ENCODE results near the gene AGPAT4. TPM values are rescaled to one million over a fixed set of nuclear protein-coding genes. Genes with fewer than 3 reads are reported as not detected.

The AGPAT4 gene
- total RNA-seq, 1 donor from 2014 or later, result 4.7 TPM

DNA sequence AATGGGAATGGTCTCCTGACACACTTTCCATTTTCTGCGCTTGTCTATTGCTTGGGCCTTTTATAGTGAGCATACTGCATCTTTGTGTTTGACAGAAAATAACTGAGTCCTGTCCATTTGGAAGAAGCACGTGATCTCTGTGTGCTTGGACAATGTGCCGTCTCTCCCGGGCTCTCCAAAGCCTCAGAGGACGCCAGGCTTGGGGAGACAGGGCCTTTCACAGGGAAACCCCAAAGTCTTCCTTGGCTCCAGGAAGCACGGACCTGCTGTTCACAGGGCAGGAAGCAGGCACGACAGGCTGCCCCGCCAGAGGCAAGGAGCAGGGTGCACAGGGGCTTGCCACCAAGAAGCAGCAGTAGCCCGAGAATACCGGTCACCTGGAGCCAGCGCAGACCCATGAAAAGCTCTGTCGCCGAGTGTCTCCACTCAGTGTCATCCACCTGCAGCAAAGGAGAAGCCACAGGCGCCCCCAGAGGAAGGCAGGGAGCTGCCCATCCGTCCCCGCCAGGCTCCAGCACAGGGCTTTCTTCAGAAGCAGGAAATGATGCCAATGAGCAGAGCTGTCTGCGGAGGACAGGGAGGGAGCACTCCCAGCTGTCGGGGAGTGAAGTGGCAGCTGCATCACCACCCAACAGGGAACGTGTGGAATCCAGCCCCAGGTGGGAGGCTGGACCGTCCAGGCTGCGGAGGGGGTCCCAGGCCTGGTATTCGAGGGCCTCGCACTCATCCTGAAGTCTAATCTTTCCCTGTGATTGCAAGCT lies 135.1 kb downstream of the AGPAT4 start:
- H3K27me3 Mint-ChIP-seq, result no peaks in the 10 kb centered on the region
- TF ChIP-seq, protein P1, sequence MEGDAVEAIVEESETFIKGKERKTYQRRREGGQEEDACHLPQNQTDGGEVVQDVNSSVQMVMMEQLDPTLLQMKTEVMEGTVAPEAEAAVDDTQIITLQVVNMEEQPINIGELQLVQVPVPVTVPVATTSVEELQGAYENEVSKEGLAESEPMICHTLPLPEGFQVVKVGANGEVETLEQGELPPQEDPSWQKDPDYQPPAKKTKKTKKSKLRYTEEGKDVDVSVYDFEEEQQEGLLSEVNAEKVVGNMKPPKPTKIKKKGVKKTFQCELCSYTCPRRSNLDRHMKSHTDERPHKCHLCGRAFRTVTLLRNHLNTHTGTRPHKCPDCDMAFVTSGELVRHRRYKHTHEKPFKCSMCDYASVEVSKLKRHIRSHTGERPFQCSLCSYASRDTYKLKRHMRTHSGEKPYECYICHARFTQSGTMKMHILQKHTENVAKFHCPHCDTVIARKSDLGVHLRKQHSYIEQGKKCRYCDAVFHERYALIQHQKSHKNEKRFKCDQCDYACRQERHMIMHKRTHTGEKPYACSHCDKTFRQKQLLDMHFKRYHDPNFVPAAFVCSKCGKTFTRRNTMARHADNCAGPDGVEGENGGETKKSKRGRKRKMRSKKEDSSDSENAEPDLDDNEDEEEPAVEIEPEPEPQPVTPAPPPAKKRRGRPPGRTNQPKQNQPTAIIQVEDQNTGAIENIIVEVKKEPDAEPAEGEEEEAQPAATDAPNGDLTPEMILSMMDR (IDR thresholded peaks at IDR 0.05), result no peak
- H3K4me3 Mint-ChIP-seq, result no peak overlapping the region
- ChIA-PET POLR2A (no interaction called here), CTCF (no interaction called here)
- no peak for ATAC-seq (ENCODE audit: low read depth)
- no peak overlapping the region for H3K27ac Mint-ChIP-seq
- H3K4me1 Mint-ChIP-seq, result peaks cover 16% of the 10 kb centered on the region
- peaks cover 2% of the 10 kb centered on the region for H3K36me3 Mint-ChIP-seq (ENCODE audit: low read depth)
- intact Hi-C loops (cut with micrococcal nuclease), result no loop called here
- DNase-seq, result no peak
- H3K9me3 Mint-ChIP-seq, result no peaks in the 10 kb centered on the region

DNA sequence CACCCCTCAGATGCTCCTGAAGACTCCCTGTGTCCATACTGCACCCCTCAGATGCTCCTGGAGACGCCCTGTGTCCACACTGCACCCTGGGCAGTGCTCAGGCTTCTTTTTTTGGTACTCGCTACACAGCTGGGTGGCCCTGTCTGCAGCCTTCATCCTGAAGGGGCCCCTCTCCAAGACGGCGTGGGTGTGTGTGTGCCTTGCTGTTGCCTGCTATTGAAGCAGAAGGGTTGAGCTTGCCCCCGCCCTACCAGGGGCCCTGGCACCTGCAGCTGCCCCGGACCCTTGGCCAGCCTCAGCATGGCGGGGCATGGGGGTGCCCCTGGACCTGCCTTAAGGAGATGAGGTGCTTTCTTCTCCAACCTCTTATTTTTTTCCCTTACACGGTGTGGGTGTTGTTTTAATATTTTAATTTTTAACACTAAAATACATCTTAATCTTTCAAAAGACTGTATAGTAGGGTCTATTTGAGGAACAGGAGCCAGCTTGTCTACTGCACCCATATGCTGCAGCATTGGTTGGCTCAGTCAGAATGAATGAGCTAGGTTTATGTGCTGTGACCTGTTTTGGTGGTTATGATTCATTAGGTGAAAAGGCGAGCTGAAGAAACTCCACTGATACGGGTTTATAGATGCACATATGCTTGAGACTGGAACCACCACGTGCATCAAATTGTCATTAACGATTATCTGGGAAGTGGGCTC lies 135.9 kb downstream of the AGPAT4 start:
- Mint-ChIP-seq H3K27ac (no peak overlapping the region), H3K27me3 (no peaks in the 10 kb centered on the region), H3K36me3 (ENCODE audit: low read depth) (peaks cover 2% of the 10 kb centered on the region), H3K4me1 (peaks cover 16% of the 10 kb centered on the region), H3K4me3 (no peak overlapping the region), H3K9me3 (no peaks in the 10 kb centered on the region)
- TF ChIP-seq, protein P1 (IDR thresholded peaks at IDR 0.05), result no peak
- ChIA-PET POLR2A (no interaction called here), CTCF (no interaction called here)
- intact Hi-C loops (cut with micrococcal nuclease), result no loop called here
- no peak for DNase-seq
- ATAC-seq (ENCODE audit: low read depth), result no peak

- no peak overlapping the region for H3K4me3 Mint-ChIP-seq
- DNase-seq (no peak), ATAC-seq (ENCODE audit: low read depth) (no peak)
- TF ChIP-seq, protein P1 (IDR thresholded peaks at IDR 0.05), result no peak
- peaks cover 2% of the 10 kb centered on the region for H3K36me3 Mint-ChIP-seq (ENCODE audit: low read depth)
- intact Hi-C loops (cut with micrococcal nuclease), result no loop called here
- no peaks in the 10 kb centered on the region for H3K27me3 Mint-ChIP-seq
- peaks cover 16% of the 10 kb centered on the region for H3K4me1 Mint-ChIP-seq
- no peaks in the 10 kb centered on the region for H3K9me3 Mint-ChIP-seq
- ChIA-PET POLR2A (no interaction called here), CTCF (no interaction called here)
- no peak overlapping the region for H3K27ac Mint-ChIP-seq
These were observed 136.5 kb downstream of the AGPAT4 start for GRCh38 chr6:161137320-161137719.

GRCh38 chr6:161136655-161137054 lies 137.2 kb downstream of the AGPAT4 start:
- POLR2A ChIA-PET, result no interaction called here
- Mint-ChIP-seq H3K4me3 (no peak overlapping the region), H3K36me3 (ENCODE audit: low read depth) (peaks cover 2% of the 10 kb centered on the region), H3K27me3 (no peaks in the 10 kb centered on the region), H3K9me3 (no peaks in the 10 kb centered on the region), H3K27ac (no peak overlapping the region), H3K4me1 (peaks cover 16% of the 10 kb centered on the region)
- intact Hi-C loops (cut with micrococcal nuclease), result no loop called here
- CTCF ChIA-PET, result no interaction called here
- no peak for ATAC-seq (ENCODE audit: low read depth)
- no peak for DNase-seq
- TF ChIP-seq, protein P1 (IDR thresholded peaks at IDR 0.05), result no peak

DNA sequence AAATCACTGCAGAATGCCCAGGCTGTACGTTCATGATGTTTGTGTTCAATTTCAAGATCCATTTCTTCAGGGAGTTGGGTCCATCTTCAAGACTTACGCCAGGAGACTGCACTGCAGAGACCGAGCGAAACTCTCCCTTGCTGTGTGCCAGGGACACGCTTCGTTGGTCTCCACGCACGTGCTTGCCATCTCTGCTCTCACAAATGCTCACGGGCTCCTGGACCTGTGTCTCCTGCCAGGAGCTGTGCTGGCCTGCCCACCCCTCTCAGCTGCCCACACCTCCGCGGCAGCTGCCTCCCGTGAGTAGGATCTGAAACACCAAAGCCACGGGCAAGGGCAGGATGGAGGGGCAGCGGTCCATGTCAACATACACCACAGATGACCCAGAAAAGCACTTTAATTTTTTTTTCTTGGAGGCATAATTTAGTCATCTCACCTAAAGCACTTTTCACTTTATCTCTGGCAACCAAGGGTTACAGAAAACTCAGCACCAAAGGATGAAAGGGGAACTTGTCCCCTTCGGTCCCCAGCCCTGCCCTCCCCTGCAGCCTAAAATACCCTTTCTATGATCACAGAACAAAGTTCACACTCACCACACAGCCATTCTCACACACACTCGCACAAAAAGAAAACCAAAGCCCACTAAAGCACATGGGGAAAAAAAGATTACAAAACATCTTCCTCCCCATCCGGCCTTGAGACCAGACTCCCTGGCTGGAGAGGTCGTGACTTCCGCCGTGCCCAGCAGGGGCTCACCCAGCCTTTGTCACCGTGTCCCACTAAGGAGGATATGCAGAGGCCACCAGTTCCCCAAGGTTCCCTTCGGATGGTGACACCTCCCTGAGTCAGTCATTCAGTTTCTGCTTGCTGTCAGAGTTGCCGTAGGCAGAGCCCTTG lies 137.9 kb downstream of the AGPAT4 start:
- Mint-ChIP-seq H3K27me3 (no peaks in the 10 kb centered on the region), H3K36me3 (ENCODE audit: low read depth) (peaks cover 2% of the 10 kb centered on the region), H3K27ac (no peak overlapping the region), H3K4me3 (no peak overlapping the region), H3K9me3 (no peaks in the 10 kb centered on the region), H3K4me1 (peaks cover 16% of the 10 kb centered on the region)
- TF ChIP-seq, protein P1 (IDR thresholded peaks at IDR 0.05), result no peak
- intact Hi-C loops (cut with micrococcal nuclease), result no loop called here
- ATAC-seq (ENCODE audit: low read depth) (peak; percentile 10), DNase-seq (no peak)
- CTCF ChIA-PET, result no interaction called here
- POLR2A ChIA-PET, result no interaction called here

Data from activated B cell treated with CpG ODN at 0.5 μM for 24 hours (primary cell).